ENCODE data around the gene MAK.
A peak's percentile ranks its signal among the peaks of the same experiment; 100 is the strongest.
"Not testable (repeated sequence)": the region's sequence is repeated elsewhere in the genome, so short reads cannot be mapped to it uniquely, and the experiment has no call there.

The MAK gene

DNA sequence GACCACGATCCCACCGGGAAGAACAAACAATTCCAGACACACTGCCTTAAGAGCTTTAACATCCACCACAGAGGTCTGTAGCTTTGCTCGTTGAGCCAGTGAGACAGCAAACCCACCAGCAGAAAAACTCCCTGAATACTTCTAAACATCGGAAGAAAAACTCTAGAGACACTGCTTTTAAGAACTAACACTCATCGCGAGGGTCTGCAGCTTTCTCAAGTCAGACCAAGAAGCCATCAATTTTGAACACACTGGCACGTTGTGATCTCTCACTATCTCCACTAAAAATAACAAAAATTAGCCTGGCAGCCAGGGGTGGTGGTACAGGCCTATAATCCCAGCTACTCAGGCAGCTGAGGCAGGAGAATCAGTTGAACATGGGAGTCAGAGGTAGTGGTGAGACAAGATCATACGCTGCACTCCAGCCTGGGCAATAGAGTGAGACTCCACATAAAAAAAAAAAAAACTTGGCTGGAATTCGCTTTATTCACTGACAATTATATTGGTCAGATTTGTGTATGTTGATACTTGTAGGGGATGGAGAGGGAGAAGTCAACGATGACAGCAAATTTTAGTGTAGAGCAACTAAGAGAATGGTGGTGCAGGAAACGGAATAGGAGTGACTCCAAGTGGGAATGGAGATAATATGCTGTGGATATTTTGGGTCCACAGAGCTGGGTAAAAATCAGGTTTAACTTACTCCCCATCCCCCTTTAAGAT, 116.3 kb downstream of the MAK start:
- DNase-seq: no peak

- DNase-seq: not testable (repeated sequence)
These were observed 117.1 kb downstream of the MAK start for GRCh38 chr6:10720960-10721849.

GRCh38 chr6:10720265-10720959, 117.9 kb downstream of the MAK start:
- peak in 1 of 2 donors; percentile 13 for DNase-seq

- DNase-seq: no peak
These were observed 118.4 kb downstream of the MAK start for GRCh38 chr6:10719964-10720264.

DNA sequence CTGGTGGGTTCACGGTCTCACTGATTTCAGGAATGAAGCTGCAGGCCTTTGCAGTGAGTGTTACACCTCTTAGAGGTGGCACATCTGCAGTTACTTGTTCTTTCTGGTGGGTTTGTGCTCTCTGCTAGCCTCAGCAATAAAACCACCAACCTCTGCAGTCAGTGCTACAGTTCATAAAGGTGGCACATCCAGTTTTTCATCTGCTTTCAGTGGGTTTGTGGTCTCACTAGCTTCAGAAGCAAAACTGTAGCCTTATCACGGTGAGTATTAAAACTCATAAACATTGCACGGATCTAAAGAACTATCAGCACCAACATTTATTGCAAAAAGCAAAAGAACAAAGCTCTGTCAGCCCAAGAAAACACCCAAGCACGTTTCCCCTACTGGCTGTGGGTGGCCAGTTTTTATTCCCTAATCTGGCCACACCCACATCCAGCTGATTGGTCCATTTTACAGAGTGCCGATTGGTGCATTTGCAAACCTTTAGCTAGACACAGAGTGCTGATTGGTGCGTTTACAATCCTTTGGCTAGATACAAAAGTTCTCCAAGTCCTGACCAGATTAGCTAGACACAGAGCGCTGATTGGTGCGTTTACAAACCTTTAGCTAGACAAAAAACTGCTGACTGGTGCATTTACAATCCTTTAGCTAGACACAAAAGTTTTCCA, 118.9 kb downstream of the MAK start:
- DNase-seq: no peak

DNA sequence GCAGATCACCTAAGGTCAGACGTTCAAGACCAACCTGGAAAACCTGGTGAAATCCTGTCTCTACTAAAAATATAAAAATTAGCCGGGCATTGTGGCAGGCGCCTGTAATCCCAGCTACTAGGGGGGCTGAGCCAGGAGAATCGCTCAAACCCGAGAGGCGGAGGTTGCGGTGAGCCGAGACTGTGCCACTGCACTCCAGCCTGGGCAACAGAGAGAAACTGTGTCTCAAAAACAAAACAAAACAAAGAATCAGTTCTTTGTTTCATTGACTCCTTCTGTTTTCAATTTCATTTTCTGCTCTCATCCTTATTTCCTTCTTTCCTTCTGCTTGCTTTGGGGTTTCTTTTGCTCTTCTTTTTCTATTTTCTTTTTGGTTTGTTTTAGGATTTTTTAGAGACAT, 124.4 kb downstream of the MAK start:
- DNase-seq: no peak
